ENCODE data around the gene TJP2.

The TJP2 gene

DNA sequence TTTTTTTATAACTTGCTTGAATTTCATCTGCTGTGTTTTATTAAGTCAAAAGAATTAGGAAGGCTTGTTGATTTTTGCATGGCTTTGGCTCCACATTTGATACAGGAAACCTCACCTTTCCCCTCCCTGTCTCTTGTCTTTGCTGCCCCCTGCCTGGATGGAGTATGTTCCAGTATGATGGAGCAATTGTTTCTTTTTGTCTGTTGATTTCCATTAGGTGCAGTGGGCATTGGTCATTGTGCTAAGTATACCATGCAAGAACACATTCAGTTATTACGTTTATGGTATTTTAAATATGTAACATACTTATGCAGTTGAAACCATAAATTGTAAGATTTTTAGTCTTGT lies 19.6 kb downstream of the TJP2 start:
- no peak for DNase-seq

GRCh38 chr9:69194702-69195418 lies 20.8 kb downstream of the TJP2 start:
- no peak for DNase-seq

GRCh38 chr9:69195668-69196067 lies 21.6 kb downstream of the TJP2 start:
- DNase-seq, result no peak

DNA sequence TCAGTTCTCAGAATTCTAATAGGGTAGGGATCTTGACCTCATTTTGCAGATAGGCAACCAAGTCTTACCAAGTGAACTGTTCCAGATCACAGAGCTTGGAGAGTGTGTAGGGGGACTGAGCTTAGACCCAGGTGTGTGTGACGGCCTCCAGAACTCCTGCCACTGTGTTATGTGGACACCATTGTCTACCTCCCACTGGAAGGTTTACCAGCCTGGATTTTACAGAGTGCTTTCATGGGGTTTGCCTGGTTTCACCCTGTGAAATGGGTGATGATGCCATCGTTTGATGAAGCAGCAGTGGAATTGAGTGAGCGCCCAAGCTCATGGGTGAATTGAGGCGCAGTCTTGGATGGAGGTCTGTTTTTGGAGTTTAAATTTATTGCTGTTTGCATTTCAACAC lies 23.6 kb downstream of the TJP2 start:
- no peak for DNase-seq

DNA sequence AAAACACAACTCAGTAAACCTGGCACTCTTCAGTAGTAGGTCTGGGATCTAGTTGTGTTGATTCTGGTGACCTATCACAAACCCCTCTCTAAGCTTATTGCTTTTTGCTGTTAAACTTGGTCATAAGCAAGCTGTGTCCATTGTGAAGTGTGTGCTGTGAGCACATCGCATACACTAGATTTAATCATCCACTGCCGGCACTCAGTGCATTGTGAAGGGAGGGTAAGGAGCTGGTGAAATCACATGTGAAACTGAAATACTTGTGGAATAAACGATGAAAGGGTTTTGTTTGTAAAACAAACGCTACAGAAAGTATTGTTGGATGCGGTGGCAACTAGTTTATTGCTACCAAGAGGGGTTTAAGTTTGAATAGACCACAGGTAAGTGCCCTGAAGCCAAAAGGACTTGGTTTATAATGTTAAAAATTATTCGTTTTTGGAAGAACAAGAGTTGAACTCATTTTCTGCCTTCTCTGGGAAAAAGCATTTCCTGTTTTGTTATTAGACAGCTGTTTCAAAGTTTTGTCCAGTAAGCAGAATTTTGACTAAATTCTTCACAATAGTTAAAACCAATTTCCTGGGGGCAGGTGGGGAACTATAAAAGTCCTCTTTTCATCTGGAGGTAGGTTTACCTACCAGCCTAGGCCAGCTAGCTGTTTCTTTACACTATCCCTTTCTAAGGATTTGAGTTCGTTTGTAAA lies 24.6 kb downstream of the TJP2 start:
- no peak for DNase-seq

- no peak for DNase-seq
Observed at GRCh38 chr9:69199769-69200470, 25.8 kb downstream of the TJP2 start.

GRCh38 chr9:69202556-69202955 lies 28.5 kb downstream of the TJP2 start:
- no peak for DNase-seq

DNA sequence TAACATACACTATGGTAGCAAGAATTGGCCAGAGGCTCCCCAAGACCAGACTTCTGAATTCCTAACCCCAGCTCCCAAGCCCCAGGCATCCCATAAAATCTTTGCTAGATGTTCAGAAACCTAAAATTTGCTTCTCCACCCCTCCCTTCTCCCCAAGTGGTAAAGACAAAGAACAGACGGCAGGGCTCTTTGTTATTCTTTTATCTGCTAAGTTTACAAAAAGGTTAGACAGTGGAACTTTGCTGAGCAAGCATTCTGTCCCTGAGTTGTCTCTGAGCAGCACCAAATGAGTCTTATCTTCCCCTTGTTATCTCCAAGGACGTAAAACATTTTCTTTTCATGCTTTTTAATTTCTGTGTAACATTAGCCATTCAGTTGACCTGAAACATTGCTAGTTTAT lies 30.2 kb downstream of the TJP2 start:
- DNase-seq, result no peak

- DNase-seq, result no peak
Observed at GRCh38 chr9:69204849-69205248, 30.8 kb downstream of the TJP2 start.

DNA sequence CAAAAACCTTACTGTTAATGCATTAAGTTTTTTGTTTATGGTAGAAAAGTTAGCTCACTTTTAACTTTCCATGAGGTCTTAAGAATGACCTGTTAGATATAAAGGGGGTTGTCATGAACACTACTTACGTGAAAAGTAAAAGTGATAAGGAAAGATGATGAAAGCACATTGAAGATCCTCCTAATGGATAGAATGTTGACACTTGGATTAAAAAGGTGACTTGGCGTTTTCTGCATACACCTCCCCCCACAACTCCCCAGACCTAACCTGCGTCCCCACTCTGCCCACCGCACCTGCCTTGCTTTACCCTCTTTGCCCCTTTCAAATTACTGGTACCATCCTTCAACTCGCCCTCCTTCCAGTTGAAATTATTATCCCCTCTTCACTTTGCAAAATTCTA lies 32.0 kb downstream of the TJP2 start:
- no peak for DNase-seq

GRCh38 chr9:69207503-69207902 lies 33.4 kb downstream of the TJP2 start:
- DNase-seq, result no peak

DNA sequence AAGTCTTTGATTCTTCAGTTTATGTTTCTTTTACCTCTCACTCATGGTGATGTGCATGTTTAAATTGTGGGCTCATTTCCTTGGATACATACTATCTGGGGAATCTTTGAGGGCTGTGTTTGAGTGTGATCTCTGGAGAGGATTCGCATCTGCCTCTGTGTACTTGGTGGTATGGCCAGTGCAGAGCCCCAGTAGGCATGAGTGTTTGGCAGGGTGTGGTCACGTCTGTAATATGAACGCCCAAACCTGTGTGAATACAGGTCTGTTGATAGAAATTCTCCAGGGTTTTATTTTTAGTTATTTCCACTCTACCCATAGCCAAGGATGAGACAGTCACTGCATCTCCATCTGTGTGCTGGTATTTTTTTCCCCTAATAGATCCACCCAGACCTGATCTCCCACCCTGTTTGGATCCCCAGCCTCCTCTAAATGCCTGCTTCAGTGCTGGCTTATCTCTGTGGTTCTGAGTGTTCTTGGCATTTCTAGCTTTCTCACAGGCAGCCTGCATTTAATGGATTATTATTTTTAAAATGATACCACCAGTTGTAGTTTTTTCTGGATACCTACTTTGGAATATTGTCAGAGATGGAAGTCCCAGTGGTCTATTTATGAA lies 37.5 kb downstream of the TJP2 start:
- no peak for DNase-seq

GRCh38 chr9:69213647-69214046 lies 39.6 kb downstream of the TJP2 start:
- no peak for DNase-seq

DNA sequence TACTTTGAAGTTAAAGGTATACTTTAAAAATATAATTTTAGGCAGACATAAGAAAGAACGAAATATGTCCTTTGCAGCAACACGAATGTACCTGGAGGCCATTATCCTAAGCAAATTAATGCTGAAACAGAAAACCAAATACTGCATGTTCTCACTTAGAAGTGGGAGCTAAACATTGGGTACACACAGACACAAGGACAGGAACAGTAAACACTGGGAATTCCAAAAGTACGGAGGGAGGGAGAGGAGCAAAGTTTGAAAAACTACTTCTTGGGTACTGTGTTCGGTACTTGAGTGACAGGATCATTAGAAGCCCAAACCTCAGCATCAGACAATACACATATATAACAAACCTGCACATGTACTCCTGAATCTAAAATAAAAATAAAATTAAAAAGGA lies 40.9 kb downstream of the TJP2 start:
- no peak for DNase-seq

GRCh38 chr9:69215774-69216485 lies 41.9 kb downstream of the TJP2 start:
- DNase-seq, result no peak

DNA sequence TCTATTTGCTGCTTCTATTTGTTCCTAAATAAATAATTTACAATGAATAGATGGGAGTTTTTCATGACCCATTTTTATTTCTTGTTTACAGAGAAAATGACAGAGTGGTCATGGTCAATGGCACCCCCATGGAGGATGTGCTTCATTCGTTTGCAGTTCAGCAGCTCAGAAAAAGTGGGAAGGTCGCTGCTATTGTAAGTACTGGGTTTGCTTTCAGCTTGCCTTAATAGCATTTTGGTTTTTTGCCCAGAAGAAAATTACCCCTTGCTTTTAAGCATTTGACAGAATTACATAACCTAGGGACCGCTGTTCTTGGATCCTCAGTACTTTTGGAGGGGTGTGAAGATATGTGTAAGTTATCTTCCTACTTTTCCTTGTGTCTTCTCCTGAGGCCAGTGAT lies 44.1 kb downstream of the TJP2 start:
- DNase-seq, result no peak

GRCh38 chr9:69221036-69221435 lies 47.0 kb downstream of the TJP2 start:
- no peak for DNase-seq

DNA sequence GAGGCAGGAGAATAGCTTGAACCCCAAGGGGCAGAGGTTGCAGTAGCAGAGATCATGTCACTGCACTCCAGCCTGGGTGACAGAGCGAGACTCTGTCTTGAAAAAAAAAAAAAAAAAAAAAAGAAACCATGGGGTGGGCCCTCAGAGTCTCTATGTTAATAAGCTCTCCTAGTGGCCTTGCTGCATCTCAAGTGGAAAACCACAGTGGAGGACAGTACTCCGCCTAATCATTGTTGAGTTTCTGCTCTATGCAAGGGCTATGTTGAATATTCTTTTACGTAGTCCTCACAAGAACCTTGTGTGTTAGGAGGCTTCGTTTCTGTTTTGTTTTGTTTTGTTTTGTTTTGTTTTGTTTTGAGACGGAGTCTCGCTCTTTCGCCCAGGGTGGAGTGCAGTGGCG lies 48.9 kb downstream of the TJP2 start:
- no peak for DNase-seq

DNA sequence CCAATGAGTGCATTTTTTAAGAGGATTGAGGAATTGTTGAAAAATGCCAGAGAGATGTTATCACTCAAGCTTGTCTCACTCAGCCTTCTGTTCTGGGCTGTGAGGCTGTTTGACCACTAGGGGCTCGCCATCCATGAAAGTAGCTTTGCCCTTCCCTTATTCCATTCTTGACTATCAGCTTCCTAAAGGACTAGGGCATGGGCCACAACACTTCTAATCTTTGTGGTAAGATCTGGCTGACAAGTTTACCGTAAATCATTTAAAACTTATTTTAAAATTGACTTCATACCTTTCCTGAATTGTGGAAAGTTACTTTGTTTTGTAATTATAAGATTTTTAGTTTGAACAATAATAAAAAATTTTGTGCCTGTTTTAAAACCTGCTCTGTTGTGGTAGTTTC lies 49.5 kb downstream of the TJP2 start:
- no peak for DNase-seq

DNA sequence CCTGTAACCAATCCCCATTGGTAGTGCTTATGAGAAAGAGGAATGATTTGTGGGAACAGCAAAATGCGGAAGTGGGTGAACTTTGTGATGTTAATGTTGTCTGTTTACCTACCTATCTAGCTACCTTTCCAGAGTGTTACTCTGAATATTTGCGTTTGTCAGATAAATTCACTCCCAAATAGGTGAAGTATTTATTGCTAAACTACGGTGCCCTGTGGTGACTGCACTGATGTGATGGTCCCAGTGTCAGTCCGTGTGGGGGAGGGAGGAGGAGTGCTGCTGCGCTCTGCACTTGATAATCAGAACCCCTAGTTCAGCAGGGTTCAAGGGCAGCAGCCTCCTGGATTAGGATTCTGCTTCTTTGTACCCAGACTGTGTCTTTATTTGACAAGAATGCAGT lies 55.3 kb downstream of the TJP2 start:
- no peak for DNase-seq

- DNase-seq, result no peak
Observed at GRCh38 chr9:69232135-69232534, 58.1 kb downstream of the TJP2 start.

- no peak for DNase-seq
Observed at GRCh38 chr9:69234683-69235082, 60.6 kb downstream of the TJP2 start.

GRCh38 chr9:69236188-69236587 lies 62.1 kb downstream of the TJP2 start:
- no peak for DNase-seq

All from activated CD4-positive, alpha-beta T cell treated with anti-CD3 and anti-CD28 coated beads for 4 hours (primary cell).